ENCODE data around the gene NIPSNAP2.
"Not testable (repeated sequence)": the region's sequence is repeated elsewhere in the genome, so short reads cannot be mapped to it uniquely, and the experiment has no call there.

DNA sequence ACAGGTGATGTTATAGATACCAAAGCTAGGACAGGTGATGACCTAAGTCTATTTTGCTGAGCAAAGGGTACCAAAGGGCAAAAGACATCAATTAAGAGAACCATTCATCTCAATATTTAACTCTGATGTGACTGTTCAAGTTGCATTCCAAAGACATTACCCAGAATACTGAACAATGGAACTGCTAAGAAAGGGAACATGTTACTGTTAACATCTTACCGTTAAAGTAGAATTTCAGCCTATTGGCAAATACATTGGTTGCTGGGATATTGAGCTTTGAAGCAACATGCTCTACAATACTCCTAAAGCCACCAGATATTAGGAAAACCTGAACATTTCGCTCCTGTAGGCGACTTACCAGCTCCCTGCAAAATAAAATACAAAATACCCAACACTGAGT is 52.6 kb downstream of the NIPSNAP2 start:
- TF ChIP-seq, protein P1, sequence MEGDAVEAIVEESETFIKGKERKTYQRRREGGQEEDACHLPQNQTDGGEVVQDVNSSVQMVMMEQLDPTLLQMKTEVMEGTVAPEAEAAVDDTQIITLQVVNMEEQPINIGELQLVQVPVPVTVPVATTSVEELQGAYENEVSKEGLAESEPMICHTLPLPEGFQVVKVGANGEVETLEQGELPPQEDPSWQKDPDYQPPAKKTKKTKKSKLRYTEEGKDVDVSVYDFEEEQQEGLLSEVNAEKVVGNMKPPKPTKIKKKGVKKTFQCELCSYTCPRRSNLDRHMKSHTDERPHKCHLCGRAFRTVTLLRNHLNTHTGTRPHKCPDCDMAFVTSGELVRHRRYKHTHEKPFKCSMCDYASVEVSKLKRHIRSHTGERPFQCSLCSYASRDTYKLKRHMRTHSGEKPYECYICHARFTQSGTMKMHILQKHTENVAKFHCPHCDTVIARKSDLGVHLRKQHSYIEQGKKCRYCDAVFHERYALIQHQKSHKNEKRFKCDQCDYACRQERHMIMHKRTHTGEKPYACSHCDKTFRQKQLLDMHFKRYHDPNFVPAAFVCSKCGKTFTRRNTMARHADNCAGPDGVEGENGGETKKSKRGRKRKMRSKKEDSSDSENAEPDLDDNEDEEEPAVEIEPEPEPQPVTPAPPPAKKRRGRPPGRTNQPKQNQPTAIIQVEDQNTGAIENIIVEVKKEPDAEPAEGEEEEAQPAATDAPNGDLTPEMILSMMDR (IDR thresholded peaks at IDR 0.05 in 2 of 3, conservative IDR thresholded peaks at IDR 0.05 in 1 of 3; ENCODE audit: control insufficient read depth in 2 of 3, extremely low read depth in 1 of 3, insufficient read depth in 1 of 3, low read depth in 3 of 3, low read length in 3 of 3), result not testable (repeated sequence)
- TF ChIP-seq ZNF384 (IDR thresholded peaks at IDR 0.05; ENCODE audit: borderline replicate concordance, low read depth, low read length); CHD2 (IDR thresholded peaks at IDR 0.05; ENCODE audit: borderline replicate concordance, low read depth, low read length); POLR2A (IDR thresholded peaks at IDR 0.05; ENCODE audit: low read depth, low read length): not testable (repeated sequence)
- TF ChIP-seq, protein P2, sequence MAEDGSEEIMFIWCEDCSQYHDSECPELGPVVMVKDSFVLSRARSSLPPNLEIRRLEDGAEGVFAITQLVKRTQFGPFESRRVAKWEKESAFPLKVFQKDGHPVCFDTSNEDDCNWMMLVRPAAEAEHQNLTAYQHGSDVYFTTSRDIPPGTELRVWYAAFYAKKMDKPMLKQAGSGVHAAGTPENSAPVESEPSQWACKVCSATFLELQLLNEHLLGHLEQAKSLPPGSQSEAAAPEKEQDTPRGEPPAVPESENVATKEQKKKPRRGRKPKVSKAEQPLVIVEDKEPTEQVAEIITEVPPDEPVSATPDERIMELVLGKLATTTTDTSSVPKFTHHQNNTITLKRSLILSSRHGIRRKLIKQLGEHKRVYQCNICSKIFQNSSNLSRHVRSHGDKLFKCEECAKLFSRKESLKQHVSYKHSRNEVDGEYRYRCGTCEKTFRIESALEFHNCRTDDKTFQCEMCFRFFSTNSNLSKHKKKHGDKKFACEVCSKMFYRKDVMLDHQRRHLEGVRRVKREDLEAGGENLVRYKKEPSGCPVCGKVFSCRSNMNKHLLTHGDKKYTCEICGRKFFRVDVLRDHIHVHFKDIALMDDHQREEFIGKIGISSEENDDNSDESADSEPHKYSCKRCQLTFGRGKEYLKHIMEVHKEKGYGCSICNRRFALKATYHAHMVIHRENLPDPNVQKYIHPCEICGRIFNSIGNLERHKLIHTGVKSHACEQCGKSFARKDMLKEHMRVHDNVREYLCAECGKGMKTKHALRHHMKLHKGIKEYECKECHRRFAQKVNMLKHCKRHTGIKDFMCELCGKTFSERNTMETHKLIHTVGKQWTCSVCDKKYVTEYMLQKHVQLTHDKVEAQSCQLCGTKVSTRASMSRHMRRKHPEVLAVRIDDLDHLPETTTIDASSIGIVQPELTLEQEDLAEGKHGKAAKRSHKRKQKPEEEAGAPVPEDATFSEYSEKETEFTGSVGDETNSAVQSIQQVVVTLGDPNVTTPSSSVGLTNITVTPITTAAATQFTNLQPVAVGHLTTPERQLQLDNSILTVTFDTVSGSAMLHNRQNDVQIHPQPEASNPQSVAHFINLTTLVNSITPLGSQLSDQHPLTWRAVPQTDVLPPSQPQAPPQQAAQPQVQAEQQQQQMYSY (CRISPR knock-in tag; IDR thresholded peaks at IDR 0.05), result not testable (repeated sequence)
